Kidney epithelial cell (primary cell): ENCODE measurements around the gene CLK2. TPM values are rescaled to one million over a fixed set of nuclear protein-coding genes. Genes with fewer than 3 reads are reported as not detected.
A peak's percentile ranks its signal among the peaks of the same experiment; 100 is the strongest.
"Not testable (repeated sequence)": the region's sequence is repeated elsewhere in the genome, so short reads cannot be mapped to it uniquely, and the experiment has no call there.

Source experiments
- DNase-seq: peaks from one replicate; pipeline ENCODE4 v3.0.0-alpha.2; 2010; ENCODE audit warnings: low read depth
- H3K27me3 ChIP-seq: 2 replicates; pipeline ENCODE4 v1.6.0; 2011; ENCODE audit warnings: low read length; ENCODE audit not compliant: control insufficient read depth, insufficient read depth
- H3K36me3 ChIP-seq: 2 replicates; pipeline ENCODE4 v1.5.1; 2011; ENCODE audit warnings: low read length; ENCODE audit not compliant: control insufficient read depth, insufficient read depth
- H3K4me3 ChIP-seq: 2 replicates; pipeline ENCODE4 v1.5.1; 2011; ENCODE audit warnings: low read depth, mild to moderate bottlenecking, control low read depth, low read length
- total RNA-seq: library from RNA; depleted of rRNA; stranded (reverse); fragments of >200 nt; gene quantifications from 2 replicates; pipeline ENCODE4 v1.2.3, GENCODE V29; 2015
- TF ChIP-seq, protein P1 (sequence below): IDR thresholded peaks from 2 replicates; pipeline ENCODE4 v1.5.1; 2011; ENCODE audit warnings: mild to moderate bottlenecking, moderate library complexity, low read length, control low read depth, inconsistent platforms; ENCODE audit not compliant: insufficient read depth, poor library complexity, severe bottlenecking

The CLK2 gene
- total RNA-seq, 1 donor from 2014 or later = 21.7 TPM

DNA sequence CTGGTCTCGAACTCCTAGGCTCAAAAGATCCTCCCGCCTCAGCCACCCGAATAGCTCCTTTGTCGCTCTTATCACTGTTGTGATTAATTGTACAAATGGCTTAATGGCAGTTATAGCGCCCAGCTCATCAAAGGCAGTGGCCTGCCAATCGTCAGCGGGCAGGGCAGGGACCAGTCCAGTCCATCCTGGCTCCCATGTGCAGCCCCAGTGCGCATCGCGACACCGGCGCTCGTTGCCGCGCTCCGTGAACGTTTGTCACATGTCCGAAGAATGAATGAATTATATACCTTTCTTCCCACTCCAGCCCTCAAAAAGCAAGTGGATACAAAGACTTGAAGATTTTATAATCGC, 46.4 kb downstream of the CLK2 start:
- DNase-seq = no peak
- Histone ChIP-seq H3K36me3 (no peaks in the 10 kb centered on the region), H3K4me3 (peak overlapping the region; percentile 59), H3K27me3 (no peaks in the 10 kb centered on the region)
- TF ChIP-seq, protein P1, sequence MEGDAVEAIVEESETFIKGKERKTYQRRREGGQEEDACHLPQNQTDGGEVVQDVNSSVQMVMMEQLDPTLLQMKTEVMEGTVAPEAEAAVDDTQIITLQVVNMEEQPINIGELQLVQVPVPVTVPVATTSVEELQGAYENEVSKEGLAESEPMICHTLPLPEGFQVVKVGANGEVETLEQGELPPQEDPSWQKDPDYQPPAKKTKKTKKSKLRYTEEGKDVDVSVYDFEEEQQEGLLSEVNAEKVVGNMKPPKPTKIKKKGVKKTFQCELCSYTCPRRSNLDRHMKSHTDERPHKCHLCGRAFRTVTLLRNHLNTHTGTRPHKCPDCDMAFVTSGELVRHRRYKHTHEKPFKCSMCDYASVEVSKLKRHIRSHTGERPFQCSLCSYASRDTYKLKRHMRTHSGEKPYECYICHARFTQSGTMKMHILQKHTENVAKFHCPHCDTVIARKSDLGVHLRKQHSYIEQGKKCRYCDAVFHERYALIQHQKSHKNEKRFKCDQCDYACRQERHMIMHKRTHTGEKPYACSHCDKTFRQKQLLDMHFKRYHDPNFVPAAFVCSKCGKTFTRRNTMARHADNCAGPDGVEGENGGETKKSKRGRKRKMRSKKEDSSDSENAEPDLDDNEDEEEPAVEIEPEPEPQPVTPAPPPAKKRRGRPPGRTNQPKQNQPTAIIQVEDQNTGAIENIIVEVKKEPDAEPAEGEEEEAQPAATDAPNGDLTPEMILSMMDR = no peak

DNA sequence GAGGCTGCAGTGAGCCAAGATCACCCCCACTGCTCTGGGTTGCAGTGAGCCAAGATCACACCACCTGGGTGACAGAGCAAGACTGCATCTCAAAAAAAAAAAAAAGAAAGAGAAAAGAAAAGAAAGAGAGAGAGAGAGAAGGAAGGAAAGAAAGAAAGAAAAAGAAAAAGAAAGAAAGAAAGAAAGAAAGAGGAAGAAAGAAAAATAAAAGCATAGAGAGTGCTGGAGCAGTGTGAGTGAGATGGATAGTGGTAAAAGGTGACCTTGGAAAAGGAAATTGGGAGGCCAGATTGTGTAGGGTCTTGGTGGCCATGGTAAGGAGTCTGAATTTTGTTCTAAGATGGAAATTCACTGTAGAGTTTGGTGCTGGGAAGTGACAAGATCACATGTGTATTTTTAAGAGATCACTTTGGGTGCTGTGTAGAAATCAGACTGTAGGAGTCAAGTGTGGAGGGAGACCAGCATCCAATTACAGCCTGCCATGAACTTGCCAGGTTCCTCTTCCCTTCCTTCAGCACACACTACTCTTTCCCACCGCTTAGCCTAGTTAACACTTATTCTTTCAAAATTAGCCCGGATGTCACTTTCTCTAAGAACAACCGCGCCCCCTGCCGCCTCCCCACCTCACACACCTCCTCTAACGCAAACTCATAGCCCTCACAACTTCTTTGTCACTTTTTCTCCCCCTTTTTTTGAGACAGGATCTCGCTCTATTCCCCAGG, 47.0 kb downstream of the CLK2 start:
- Histone ChIP-seq H3K4me3 (peak overlapping the region; percentile 59), H3K27me3 (no peaks in the 10 kb centered on the region), H3K36me3 (no peaks in the 10 kb centered on the region)
- DNase-seq = no peak
- TF ChIP-seq, protein P1 = peak; percentile 77

DNA sequence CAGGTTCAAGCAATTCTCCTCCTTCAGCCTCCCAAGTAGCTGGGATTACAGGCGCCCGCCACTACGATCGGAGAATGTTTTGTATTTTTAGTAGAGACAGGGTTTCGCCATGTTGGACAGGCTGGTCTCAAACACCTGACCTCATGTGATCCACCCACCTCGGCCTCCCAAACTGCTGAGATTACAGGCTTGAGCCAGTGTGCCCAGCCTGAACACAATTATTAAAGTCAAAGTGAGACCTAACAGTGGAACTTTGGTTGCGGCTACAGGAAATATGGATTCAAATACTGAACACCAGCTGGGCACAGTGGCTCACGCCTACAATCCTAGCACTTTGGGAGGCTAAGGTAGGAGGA, 47.9 kb downstream of the CLK2 start:
- not testable (repeated sequence) for H3K4me3 ChIP-seq, H3K36me3 ChIP-seq, DNase-seq, H3K27me3 ChIP-seq

DNA sequence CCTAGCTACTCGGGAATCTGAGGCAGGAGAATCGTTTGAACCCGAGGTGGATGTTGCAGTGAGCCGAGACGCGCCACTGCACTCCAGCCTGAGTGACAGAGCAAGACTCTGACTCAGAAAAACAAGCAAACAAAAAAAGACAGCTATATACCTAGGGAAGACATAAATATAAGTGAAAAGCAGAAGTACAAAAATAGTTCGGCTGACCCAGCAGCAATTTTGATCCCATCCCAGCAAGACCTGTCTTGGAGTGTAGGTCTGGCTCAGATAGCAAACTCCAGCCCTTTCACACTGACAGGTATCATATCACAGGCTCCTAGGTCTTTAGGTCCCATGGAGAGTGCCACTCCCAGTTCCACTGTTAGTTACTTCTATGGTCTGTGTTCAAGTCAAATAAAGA, 50.3 kb downstream of the CLK2 start:
- TF ChIP-seq, protein P1 = no peak
- Histone ChIP-seq H3K36me3 (no peaks in the 10 kb centered on the region), H3K27me3 (no peaks in the 10 kb centered on the region), H3K4me3 (no peak overlapping the region)
- no peak for DNase-seq

DNA sequence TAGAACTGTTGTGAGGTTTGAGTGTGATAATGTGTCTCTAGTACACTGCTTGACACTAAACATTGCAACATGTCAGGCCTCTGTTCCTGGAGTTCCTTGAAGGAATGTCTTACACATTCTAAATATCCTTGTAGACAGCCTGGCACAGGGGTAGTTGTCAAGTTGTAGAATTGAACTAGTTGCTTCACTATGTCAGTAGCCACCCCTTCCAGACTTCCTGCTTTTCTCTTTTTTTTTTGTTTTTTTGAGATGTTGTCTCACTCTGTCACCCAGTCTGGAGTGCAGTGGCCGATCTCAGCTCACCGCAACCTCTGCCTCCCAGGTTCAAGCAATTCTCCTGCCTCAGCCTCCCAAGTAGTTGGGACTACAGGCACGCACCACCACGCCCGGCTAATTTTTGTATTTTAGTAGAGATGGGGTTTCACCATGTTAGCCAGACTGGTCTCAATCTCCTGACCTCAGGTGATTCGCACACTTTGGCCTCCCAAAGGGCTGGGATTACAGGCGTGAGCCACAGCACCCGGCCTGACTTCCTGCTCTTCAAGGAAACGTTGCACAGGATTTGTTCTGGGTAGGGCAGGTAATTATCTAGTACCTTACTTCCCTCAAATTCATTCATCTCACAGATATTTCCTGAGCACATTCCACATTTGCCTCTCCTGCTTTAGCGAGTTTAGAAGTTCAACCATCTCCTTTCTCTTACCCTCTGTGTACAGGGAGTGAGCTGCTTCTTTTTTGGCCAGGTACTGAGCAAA, 52.9 kb downstream of the CLK2 start:
- H3K36me3 ChIP-seq, H3K4me3 ChIP-seq, DNase-seq, H3K27me3 ChIP-seq: not testable (repeated sequence)

DNA sequence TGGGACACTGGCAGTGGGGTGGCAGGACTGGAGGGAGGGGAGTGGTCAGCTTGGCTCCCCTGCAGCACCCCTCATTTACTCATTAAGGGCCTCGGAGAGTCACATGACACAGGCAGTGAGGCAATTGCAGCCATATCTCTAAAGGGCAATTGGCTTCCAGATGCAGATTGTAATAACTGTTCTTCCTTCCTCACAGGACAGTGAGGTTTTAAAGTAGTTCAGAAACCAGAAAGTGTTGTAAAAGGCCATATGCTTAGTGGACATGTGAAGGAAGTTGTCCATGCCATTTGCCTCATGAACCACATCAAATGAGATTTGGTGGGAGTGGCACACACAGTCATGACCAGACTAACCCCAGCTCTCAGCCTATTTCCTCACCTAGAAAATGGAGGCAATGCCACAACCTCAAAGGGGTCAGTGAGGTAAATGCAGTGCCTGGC, 53.7 kb downstream of the CLK2 start:
- TF ChIP-seq, protein P1 = no peak
- no peak for DNase-seq

More for the DNA sequence above, 53.7 kb downstream of the CLK2 start:
- Histone ChIP-seq H3K4me3 (no peak overlapping the region), H3K36me3 (no peaks in the 10 kb centered on the region), H3K27me3 (no peaks in the 10 kb centered on the region)
